Thymus (tissue), 11 donors: ENCODE data around the gene MTFP1. TPM values are rescaled to one million over a fixed set of nuclear protein-coding genes. Genes with fewer than 3 reads are reported as not detected.

Experiments used
- DNase-seq, 9 donors: peaks; one replicate each; pipeline ENCODE4 v3.0.0-alpha.2; 2013; ENCODE audit warnings: low spot score in 9 of 9, low read depth in 6 of 9, missing footprints in 1 of 9
- H3K27ac ChIP-seq, 2 donors: one replicate each; pipeline ENCODE4 v1.5.1; 2013; ENCODE audit warnings: control low read depth in 1 of 2, low read depth in 1 of 2, low read length in 1 of 2, mild to moderate bottlenecking in 1 of 2, moderate library complexity in 1 of 2
- H3K27me3 ChIP-seq, 2 donors: one replicate each; pipeline ENCODE4 v1.5.1; 2013; ENCODE audit warnings: low read length in 1 of 2; ENCODE audit not compliant: control insufficient read depth in 2 of 2, insufficient read depth in 1 of 2
- H3K36me3 ChIP-seq, 2 donors: one replicate each; pipeline ENCODE4 v1.5.1; 2013; ENCODE audit warnings: low read length in 1 of 2, mild to moderate bottlenecking in 1 of 2, moderate library complexity in 1 of 2; ENCODE audit not compliant: control insufficient read depth in 2 of 2, insufficient read depth in 2 of 2
- H3K4me1 ChIP-seq, 2 donors: one replicate each; pipeline ENCODE4 v1.5.1; 2013; ENCODE audit warnings: low read length in 2 of 2; ENCODE audit not compliant: control insufficient read depth in 2 of 2, insufficient read depth in 2 of 2
- H3K4me3 ChIP-seq, 2 donors: one replicate each; pipeline ENCODE4 v1.5.1; 2013; ENCODE audit warnings: low read length in 2 of 2, control low read depth in 1 of 2, mild to moderate bottlenecking in 1 of 2
- H3K9me3 ChIP-seq, 2 donors: one replicate each; pipeline ENCODE4 v1.5.1; 2013; ENCODE audit warnings: low read length in 1 of 2, mild to moderate bottlenecking in 1 of 2; ENCODE audit not compliant: control insufficient read depth in 2 of 2, insufficient read depth in 1 of 2
- WGBS: extraction: QIAGEN DNeasy Blood & Tissue Kit; methylation state at CpG from one replicate; pipeline ENCODE4 v1.1.7; 2013; 5-methylcytosine and 5-hydroxymethylcytosine counted together
- polyA plus RNA-seq: library from polyadenylated mRNA; stranded (reverse); fragments of 200-250 nt; gene quantifications from one replicate; pipeline ENCODE4 v1.2.3, GENCODE V29; 2013
- total RNA-seq: library from RNA; stranded (reverse); fragments of 120-200 nt; gene quantifications from one replicate; pipeline ENCODE4 v1.2.4, GENCODE V29; 2013
- donor health status: healthy.

Gene MTFP1
- total and polyA plus RNA-seq, 2 donors, result 11.1 to 23.9 TPM

DNA sequence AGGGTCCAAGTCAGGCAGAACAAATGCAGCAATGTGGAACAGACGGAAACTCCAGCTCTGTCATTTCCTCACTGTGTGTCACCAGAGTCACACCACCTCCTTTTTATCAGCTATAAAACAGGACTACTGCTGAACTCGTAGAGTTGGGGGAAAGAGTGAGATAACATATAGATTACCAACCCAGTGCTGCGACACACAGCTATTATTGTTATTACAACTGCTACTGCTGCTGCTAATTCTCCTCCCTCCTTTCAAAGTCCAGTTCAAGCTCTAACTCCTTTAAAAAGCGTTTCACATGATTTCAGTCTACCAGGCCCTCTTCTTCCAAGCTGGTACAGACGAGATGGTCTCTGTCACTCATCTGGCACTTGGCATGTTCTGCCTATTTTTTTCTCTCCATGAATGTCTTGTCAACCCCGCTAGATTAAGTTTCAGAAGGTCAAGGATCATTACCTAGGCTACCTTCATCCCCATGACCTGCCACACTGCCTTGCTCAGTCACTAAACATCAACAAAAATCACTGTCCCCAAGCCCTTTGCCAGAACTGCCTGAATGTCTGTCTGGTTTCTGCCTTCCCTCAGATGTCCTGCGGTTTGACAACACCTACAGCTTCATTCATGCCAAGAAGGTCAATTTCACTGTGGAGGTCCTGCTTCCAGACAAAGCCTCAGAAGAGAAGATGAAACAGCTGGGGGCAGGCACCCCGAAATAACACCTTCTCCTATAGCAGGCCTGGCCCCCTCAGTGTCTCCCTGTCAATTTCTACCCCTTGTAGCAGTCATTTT, 3.7 kb upstream of the MTFP1 start:
- WGBS, result 96% methylated on average over 8 of the region's 8 CpGs
- no peak overlapping the region for H3K27ac ChIP-seq
- H3K4me1 ChIP-seq, result peaks cover 14 to 43% of the 10 kb centered on the region in 2 donors
- H3K36me3 ChIP-seq, result peaks cover 7 to 20% of the 10 kb centered on the region in 2 donors
- H3K9me3 ChIP-seq, result peaks cover 0 to 1% of the 10 kb centered on the region in 2 donors
- H3K4me3 ChIP-seq, result no peak overlapping the region
- DNase-seq, result no peak
- H3K27me3 ChIP-seq, result no peaks in the 10 kb centered on the region

DNA sequence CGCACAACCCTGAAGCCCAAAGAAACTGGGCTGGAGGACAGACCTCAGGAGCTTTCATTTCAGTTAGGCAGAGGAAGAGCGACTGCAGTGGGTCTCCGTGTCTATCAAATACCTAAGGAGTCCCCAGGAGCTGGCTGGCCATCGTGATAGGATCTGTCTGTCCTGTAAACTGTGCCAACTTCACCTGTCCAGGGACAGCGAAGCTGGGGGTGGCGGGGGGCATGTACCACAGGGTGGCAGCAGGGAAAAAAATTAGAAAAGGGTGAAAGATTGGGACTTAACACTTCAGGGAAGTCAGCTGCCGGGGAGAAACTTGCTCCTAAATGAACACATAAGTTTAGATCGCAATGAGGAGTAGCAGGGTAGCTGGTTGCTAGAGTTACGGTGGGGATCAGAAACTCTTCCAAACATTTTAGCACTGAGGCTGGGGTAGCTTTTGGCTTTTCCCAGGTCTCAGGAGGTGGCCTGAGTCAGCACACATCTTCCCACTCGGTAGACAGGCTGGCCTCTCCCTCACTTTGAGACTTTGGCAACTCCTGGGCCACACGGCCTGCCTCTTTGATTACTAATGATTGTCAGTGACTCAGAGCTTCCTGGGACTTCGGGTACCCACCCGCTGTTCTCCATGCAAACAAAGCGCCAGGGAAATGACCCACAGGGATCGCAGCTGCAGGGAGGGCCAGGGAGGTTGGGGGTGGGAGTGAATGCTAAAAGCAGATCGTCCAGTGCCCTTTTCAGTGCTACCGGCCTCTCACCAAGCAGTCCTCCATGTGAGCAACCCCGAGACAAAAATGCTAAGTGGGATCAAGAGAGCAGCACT, 2.9 kb upstream of the MTFP1 start:
- Histone ChIP-seq H3K27me3 (no peaks in the 10 kb centered on the region), H3K9me3 (peaks cover 0 to 1% of the 10 kb centered on the region in 2 donors), H3K27ac (peak overlapping the region; percentile 93 to 96), H3K4me3 (peak overlapping the region; percentile 68 to 72), H3K36me3 (peaks cover 3 to 14% of the 10 kb centered on the region in 2 donors), H3K4me1 (peaks cover 14 to 43% of the 10 kb centered on the region in 2 donors)
- DNase-seq, result no peak
- WGBS, result 62% methylated on average over 18 of the region's 18 CpGs

DNA sequence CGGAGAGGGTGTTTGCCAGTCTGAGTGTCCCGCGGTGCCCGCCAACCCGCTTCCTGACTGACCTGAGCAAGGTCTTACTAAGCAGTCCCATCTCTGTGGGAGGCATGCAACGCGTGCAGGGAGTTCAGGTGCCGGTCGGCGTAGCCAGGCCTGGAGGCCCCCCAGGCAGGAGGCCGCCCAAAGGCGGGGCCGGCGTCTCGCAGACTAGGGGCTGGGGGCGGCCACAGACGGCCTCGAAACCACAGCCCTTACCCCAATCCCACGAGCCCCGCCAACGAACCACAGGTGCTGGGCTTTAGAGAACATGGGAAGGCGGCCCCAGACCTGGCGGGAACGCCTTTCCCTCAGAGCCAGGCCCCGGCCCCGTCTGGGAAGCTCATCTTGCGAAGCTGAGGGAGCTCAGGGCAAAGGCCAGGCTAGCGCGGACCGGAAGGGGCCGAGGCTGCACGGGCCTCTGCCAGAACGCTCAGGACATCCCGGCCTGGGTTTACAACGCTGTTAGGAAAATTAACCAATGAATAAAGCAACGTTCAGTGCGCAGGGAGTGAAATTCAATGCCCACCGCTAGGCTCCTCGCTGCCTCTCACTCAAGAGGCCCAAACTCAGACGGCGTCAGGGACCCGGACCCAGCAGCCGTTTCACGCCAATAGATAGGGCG, 2.1 kb upstream of the MTFP1 start:
- H3K27ac ChIP-seq, result peak overlapping the region; percentile 93 to 96
- under 1% methylated on average over 45 of the region's 45 CpGs for WGBS
- H3K4me1 ChIP-seq, result peaks cover 14 to 43% of the 10 kb centered on the region in 2 donors
- peaks cover 6 to 10% of the 10 kb centered on the region in 2 donors for H3K36me3 ChIP-seq
- DNase-seq, result peak in 2 of 9 donors; percentile 35 to 36
- H3K4me3 ChIP-seq, result peak overlapping the region; percentile 68 to 72
- H3K27me3 ChIP-seq, result no peaks in the 10 kb centered on the region
- peaks cover 0 to 1% of the 10 kb centered on the region in 2 donors for H3K9me3 ChIP-seq

DNA sequence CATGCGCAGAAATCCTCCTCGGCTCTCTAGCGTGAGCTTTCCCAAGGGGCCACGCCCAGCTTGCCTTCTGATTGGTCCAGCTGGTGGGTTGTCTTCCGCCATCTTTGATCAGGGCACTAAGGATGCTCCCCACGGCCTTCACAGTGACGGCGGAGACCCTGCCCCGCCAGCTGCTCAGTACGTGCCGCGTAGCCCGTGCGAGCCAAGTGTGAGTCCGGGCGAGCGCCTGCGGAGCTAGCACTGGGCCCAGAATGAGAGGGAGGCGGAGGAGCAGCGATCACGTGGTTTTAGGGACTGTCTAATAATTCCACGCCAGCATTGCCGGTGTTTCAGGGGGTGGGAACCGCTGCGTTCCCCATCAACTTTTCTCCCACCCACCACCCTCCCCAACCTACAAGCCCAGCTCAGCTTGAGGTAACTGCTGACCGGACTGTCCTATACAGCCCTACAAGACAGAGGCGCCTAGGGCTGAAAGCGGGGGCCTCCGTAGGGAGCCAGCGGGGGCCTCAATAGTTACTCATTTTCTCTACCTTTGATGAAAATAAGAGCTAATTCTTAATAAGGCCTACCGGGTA, 1.5 kb upstream of the MTFP1 start:
- Histone ChIP-seq H3K36me3 (peaks cover 4 to 8% of the 10 kb centered on the region in 2 donors), H3K4me3 (peak overlapping the region; percentile 68 to 72), H3K9me3 (peaks cover 0 to 1% of the 10 kb centered on the region in 2 donors), H3K27ac (peak overlapping the region; percentile 75 to 93), H3K4me1 (peaks cover 14 to 43% of the 10 kb centered on the region in 2 donors), H3K27me3 (no peaks in the 10 kb centered on the region)
- DNase-seq, result peak; percentile 99 to 100 (median 100)
- 2% methylated on average over 31 of the region's 31 CpGs for WGBS

DNA sequence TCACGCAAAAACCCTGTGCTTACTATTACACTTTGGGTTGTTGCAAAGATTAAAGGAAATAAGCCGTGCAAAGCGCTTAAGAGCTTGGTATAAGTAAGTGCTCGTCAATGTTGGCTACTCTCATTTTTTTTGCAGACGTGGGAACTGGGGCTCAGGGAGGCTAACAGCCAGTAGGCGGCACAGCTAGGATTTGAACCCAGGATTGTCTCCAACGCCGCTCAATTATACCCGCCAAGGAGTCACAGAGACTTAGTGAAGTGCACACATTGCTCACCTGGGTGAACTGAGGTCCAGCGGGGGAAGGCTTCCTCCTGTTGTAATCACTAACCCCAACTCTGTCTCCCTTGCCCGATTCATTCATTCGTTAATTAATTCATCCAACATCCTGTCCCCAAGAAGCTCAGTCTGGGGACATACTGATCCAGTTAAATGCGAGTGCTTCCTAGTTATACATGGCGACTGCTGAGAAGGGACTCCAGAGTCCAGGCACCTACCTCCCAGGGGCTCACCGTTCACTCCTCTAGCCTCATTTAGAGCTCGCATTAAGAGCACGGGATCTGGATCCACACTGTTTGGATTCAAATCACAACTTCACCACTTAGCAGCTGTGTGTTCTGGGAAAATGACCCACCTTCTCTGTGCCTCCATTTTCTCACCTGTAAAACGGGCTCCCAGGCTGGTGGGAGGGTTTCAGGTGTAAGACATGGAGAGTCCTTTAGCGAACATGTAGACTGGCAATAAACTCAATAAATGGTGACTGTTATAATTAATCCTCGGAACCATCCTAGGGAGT, 838 bp upstream of the MTFP1 start:
- Histone ChIP-seq H3K27ac (peak overlapping the region in 1 of 2 donors; percentile 93), H3K9me3 (peaks cover 0 to 1% of the 10 kb centered on the region in 2 donors), H3K4me3 (peak overlapping the region; percentile 68 to 72), H3K4me1 (peaks cover 14 to 43% of the 10 kb centered on the region in 2 donors), H3K27me3 (no peaks in the 10 kb centered on the region), H3K36me3 (peaks cover 4 to 8% of the 10 kb centered on the region in 2 donors)
- 62% methylated on average over 20 of the region's 20 CpGs for WGBS
- DNase-seq, result peak in 1 of 9 donors; percentile 8

DNA sequence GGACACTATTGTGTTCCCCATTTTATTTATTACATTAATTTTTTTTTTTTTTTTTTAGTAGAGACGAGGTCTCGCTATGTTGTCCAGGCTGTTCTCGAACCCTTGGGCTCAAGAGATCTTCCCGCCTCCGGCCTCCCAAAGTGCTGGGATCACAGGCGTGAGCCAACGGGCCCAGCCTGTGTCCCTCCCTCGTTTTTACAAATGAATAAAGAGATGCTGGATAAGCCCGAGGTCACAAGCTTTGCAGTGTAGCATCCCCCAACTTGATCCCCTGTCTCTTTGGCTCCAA, 297 bp upstream of the MTFP1 start:
- DNase-seq, result no peak
- H3K4me1 ChIP-seq, result peaks cover 14 to 43% of the 10 kb centered on the region in 2 donors
- H3K9me3 ChIP-seq, result peaks cover 0 to 1% of the 10 kb centered on the region in 2 donors
- H3K27ac ChIP-seq, result no peak overlapping the region
- WGBS, result 27% methylated on average over 9 of the region's 9 CpGs
- H3K36me3 ChIP-seq, result peaks cover 2 to 7% of the 10 kb centered on the region in 2 donors
- no peaks in the 10 kb centered on the region for H3K27me3 ChIP-seq
- H3K4me3 ChIP-seq, result peak overlapping the region; percentile 62 to 63

DNA sequence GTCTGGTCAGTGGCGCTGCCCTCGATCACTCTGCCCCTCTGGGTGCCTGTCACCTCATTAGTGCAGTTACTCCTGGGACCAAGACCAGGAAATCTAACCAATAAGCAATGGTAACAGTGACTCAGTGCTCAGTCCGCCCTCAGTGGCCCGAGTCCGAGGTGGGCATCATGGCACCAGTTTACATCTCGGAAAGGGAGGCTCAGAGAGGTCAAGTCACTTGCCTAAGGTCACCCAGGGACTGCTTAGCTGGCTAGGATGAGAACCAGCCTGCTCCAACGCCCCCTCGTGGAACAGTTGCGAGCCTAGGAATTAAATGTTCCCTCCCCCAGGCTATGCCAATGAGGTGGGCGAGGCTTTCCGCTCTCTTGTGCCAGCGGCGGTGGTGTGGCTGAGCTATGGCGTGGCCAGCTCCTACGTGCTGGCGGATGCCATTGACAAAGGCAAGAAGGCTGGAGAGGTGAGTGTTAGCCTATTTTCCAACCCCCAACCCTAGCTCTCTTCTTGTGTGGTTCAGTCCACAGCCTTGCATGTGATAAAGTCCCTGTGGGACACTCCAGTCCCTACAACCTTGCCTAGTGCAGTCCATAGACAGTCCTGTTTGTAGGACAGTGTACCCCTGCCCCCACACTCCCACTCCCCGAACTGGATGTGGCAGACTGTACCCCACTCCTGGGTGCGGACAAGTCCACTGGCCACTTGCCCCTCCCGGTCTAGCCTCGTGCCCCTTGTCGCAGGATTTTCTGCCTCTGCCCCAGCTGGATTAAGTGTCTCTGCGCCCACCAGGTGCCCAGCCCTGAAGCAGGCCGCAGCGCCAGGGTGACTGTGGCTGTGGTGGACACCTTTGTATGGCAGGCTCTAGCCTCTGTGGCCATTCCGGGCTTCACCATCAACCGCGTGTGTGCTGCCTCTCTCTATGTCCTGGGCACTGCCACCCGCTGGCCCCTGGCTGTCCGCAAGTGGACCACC, 1.1 kb downstream of the MTFP1 start:
- peaks cover 0 to 5% of the 10 kb centered on the region in 2 donors for H3K36me3 ChIP-seq
- H3K9me3 ChIP-seq, result peaks cover 0 to 1% of the 10 kb centered on the region in 2 donors
- WGBS, result 75% methylated on average over 29 of the region's 29 CpGs
- DNase-seq, result peak in 7 of 9 donors; percentile 63 to 88 (median 73)
- H3K27ac ChIP-seq, result no peak overlapping the region
- H3K4me3 ChIP-seq, result peak overlapping the region; percentile 62 to 63
- H3K4me1 ChIP-seq, result peaks cover 14 to 43% of the 10 kb centered on the region in 2 donors
- no peaks in the 10 kb centered on the region for H3K27me3 ChIP-seq
